Gastrocnemius medialis (tissue), 4 donors: ENCODE data around the gene SERPINC1.

ENCODE experiments used
- POLR2A ChIP-seq, 2 donors: fragments of 450-650 bp; IDR thresholded peaks; one replicate each; pipeline ENCODE4 v1.6.1; 2017; ENCODE audit warnings: antibody characterized with exemption in 2 of 2, mild to moderate bottlenecking in 2 of 2, moderate library complexity in 2 of 2
- TF ChIP-seq, protein P1 (sequence below), 5 experiments: fragments of 450-650 bp in 3 of 5; fragments of 200-600 bp in 2 of 5; sonication (generic) in 2 of 5; IDR thresholded peaks in 4 of 5; conservative IDR thresholded peaks in 1 of 5; 1 replicate in 4 of 5; 2 replicates in 1 of 5; pipeline ENCODE4 v1.5.1; 2016 to 2019; ENCODE audit warnings: antibody characterized with exemption in 5 of 5, mild to moderate bottlenecking in 3 of 5, moderate library complexity in 3 of 5

DNA sequence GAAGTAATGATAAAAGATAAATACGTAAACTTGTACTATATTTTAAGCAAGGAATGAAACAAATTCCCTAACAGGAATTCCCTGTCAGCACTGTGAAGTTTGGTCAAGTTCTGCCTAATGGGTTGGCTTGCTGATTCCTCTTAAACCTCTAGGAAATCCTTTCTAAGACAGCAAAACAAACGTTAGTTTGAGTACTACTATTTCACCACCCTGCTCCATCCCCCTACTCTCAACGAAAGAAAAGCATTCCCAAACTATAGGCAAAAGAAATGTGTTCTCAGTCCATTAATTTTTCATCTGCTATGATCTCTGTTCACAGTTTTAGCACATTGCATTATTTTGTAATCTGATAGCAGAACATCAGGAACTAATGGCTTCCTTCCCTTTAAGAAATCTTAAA is 16.1 kb downstream of the SERPINC1 start:
- TF ChIP-seq, protein P1, sequence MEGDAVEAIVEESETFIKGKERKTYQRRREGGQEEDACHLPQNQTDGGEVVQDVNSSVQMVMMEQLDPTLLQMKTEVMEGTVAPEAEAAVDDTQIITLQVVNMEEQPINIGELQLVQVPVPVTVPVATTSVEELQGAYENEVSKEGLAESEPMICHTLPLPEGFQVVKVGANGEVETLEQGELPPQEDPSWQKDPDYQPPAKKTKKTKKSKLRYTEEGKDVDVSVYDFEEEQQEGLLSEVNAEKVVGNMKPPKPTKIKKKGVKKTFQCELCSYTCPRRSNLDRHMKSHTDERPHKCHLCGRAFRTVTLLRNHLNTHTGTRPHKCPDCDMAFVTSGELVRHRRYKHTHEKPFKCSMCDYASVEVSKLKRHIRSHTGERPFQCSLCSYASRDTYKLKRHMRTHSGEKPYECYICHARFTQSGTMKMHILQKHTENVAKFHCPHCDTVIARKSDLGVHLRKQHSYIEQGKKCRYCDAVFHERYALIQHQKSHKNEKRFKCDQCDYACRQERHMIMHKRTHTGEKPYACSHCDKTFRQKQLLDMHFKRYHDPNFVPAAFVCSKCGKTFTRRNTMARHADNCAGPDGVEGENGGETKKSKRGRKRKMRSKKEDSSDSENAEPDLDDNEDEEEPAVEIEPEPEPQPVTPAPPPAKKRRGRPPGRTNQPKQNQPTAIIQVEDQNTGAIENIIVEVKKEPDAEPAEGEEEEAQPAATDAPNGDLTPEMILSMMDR (IDR thresholded peaks at IDR 0.05 in 4 of 5, conservative IDR thresholded peaks at IDR 0.05 in 1 of 5): no peak
- TF ChIP-seq POLR2A (IDR thresholded peaks at IDR 0.05): no peak
